Cardiac atrium fibroblast (primary cell): ENCODE measurements around the gene NPS. TPM values are rescaled to one million over a fixed set of nuclear protein-coding genes. Genes with fewer than 3 reads are reported as not detected.

Experiments used
- total RNA-seq: library from RNA; depleted of rRNA; stranded (reverse); fragments of >200 nt; gene quantifications from 2 replicates; pipeline ENCODE4 v1.2.3, GENCODE V29; 2015

Gene NPS
- total RNA-seq: not detected in 2 replicates

GRCh38 chr10:127549009-127549408 is at the start of gene NPS:
Gene NPS (plus strand): TSS chr10:127549309. CDS start chr10:127549369, 60 bp downstream.

Other genes with a start within 250 kb of the NPS start
- gene FOXI2, start 187.9 kb downstream of the NPS start, total RNA-seq: not detected in 2 replicates